ENCODE results near the gene NWD2.

- TF ChIP-seq ARID3A (IDR thresholded peaks at IDR 0.05; ENCODE audit: borderline replicate concordance, low read depth, low read length) (no peak), SP1 (CRISPR knock-in tag; IDR thresholded peaks at IDR 0.05) (no peak), USF2 (CRISPR knock-in tag; IDR thresholded peaks at IDR 0.05) (no peak), TCF7L2 (IDR thresholded peaks at IDR 0.05; ENCODE audit: low read depth, low read length) (no peak), TARDBP (IDR thresholded peaks at IDR 0.05) (no peak), KLF16 (IDR thresholded peaks at IDR 0.05) (no peak), ZNF3 (CRISPR knock-in tag; IDR thresholded peaks at IDR 0.05) (no peak), SETDB1 (IDR thresholded peaks at IDR 0.05; ENCODE audit: low read length) (no peak), MXI1 (IDR thresholded peaks at IDR 0.05; ENCODE audit: low read depth, low read length) (no peak), MAFK (IDR thresholded peaks at IDR 0.05; ENCODE audit: low read length) (no peak)
Measured at GRCh38 chr4:37317104-37317643, 72.6 kb downstream of the NWD2 start.
